ENCODE data around the gene USP5.
"Not testable (repeated sequence)": the region's sequence is repeated elsewhere in the genome, so short reads cannot be mapped to it uniquely, and the experiment has no call there.

The USP5 gene

GRCh38 chr12:6888360-6888759 lies 36.4 kb downstream of the USP5 start:
- no peak for DNase-seq (ENCODE audit: low read depth)

GRCh38 chr12:6888794-6889193 lies 36.8 kb downstream of the USP5 start:
- not testable (repeated sequence) for DNase-seq (ENCODE audit: low read depth)

GRCh38 chr12:6889775-6890573 lies 38.0 kb downstream of the USP5 start:
- not testable (repeated sequence) for DNase-seq (ENCODE audit: low read depth)

GRCh38 chr12:6890789-6891645 lies 39.1 kb downstream of the USP5 start:
- peak; percentile 98 for DNase-seq (ENCODE audit: low read depth)

DNA sequence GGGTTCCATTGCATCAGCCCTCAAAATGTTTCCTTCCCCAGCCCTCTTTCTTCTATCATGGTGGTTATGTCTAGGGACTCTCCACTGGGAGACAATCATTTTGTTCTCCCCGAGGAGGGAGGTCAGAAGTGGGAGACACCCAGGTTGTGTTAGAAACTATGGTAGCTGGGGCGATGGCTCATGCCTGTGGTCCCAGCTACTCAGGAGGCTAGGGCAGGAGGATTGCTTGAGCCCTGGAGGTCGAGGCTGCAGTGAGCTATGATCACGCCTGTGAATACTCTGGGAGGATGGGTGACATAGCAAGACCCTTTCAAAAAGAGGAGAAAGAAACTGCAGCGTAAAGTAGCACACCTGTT lies 39.7 kb downstream of the USP5 start:
- no peak for DNase-seq (ENCODE audit: low read depth)

DNA sequence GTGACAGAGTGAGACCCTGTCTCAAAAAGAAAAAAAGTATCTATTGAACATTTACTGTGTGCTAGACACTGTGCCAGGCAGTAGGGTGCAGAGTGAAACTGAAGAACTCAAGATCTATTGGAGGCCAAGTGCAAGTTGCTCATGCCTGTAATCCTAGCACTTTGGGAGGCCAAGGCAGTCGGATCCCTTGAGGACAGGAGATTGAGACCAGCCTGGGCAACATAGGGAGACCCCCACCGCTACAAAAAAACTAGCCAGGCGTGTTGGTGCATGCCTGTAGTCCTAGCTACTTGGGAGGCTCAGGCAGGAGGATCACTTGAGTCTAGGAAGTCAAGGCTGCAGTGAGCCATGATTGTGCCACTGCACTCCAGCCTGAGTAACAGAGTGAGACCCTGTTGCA lies 40.7 kb downstream of the USP5 start:
- DNase-seq (ENCODE audit: low read depth) = not testable (repeated sequence)

- no peak for DNase-seq (ENCODE audit: low read depth)
These were observed 42.4 kb downstream of the USP5 start for GRCh38 chr12:6894321-6894720.

DNA sequence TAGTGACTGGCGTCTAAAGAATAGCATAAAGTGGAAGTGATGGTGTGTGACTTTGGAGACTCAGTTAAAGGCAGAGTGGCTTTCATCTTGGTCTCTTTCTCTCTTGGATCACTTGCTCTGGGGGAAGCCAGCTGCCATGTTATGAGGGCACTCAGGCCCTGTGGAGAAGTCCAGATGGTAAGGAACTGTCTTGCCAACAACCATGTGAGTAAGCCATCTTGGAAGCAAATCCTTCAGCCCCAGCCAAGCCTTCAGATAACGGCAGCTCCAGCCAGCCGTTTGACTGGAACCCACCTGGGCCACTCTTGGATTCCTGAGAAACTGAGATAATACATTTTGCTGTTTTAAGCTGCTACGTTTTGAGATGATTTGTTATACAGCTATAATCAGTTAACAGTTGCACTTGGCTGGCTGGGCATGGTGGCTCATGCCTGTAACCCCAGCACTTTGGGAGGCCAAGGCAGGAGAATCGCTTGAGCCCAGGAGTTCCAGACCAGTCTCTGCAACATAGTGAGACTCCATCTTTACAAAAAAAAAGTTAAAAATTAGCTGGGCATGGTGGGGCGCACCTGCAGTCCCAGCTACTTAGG lies 45.0 kb downstream of the USP5 start:
- DNase-seq (ENCODE audit: low read depth) = no peak

DNA sequence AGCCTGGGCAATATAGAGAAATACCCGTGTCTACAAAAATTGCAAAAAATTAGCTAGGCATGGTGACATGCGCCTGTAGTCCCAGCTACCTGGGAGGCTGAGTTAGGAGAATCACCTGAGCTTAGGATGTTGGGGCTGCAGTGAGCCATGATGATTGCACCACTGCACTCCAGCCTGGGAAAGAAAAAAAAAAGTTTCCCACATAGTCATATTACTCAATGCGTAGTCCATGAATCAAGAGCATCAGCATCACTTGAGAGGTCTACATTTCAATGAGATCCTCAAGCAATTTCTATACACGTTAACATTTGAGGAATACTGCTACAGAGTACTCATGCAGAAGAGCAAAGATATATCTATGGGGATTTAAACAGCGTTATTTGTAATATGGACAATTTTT lies 47.5 kb downstream of the USP5 start:
- DNase-seq (ENCODE audit: low read depth) = no peak

DNA sequence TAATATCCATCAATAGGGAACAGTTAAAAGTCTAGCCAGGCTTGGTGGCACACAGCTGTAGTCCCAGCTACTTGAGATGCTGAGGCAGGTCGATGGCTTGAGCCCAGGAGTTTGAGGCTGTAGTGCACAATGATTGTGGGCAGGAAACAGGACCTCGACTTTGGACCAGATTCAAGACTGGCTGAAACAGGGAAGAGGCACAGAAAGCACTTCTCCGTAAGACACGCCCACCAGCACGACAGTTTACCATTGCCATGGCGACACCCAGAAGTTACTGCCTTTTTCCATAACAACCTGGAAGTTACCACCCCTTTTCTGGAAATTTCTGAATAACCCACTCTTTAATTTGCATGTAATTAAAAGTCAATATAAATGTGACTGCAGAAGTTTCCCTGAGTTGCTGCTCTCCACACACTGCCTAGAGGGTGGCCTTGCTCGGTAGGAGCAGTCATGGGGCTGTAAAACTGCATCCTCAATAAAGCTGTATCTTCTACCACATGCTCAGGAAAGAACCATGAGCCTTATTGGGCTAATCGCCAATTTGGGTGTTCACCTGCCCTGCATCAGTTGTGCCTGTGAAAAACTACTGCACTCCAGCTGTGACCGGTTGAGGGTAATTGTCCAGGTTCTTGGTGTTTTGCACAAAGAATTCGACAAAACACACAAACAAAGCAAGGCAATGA lies 48.0 kb downstream of the USP5 start:
- DNase-seq (ENCODE audit: low read depth) = no peak

- DNase-seq (ENCODE audit: low read depth) = no peak
These were observed 50.5 kb downstream of the USP5 start for GRCh38 chr12:6902448-6902847.

DNA sequence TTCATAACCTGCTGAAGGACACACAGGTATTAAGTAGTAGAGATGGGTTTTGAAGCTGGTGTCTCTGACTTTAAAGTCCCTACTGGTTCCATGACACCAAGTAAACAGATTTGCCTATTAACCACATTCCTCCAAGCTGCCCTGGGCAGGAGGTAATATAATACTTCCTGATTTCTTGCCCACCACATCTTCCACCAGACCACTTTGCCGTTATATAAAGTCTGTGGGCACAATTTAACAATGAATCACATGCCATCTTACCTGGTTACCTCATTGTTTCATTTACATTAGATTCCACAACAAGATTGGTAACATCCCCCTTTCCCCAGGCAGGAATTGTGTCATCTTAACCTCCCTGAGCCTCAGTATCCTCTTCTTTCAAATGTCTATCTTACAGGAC lies 51.8 kb downstream of the USP5 start:
- no peak for DNase-seq (ENCODE audit: low read depth)

DNA sequence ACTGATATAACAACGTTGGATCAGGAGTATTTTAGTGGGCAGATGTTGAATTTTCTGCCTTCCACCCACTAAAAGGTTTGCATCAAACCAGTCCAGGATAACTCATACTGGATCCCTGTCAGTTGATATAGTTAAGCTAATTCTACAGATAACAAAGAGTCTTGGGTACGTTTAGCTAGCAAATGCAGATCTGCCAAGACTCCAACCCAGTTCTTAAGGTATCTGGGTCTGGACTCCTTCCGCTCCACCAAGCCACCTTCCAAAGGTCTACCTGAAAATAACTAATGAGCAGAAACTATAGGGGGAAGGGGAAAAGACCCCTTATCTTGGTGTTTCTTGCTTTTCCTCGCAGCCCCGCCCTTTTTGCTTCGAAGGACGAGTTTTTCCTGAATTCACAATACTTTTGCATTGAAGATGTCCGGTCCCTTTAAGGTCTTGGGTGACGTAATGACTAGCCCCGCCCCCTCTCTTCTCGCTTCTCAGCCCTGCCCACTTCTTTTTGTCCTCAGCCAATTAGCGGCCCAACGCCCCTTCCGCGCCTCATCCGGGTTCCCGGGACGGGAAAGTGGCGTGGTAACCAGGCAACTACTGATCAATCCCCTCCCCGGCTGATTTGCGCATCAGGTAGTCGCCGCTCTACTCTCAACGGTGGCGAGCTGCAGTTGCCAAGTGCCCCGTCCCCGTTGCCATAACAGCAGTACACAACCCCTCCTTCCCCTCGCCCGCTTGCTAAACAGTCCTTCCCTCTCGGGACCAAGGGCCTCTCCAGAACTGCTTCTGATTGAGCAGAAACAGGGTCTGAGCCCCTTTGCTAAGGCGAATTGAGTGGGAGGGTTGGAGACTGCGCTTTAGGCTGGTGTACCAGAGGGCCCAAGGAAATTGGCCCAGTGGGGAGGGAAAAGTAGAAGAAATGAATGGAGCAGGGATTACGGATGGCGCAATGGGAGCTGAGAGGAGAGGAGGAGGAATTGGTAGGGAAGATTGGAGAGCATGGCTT lies 52.6 kb downstream of the USP5 start, which contains the start of gene LRRC23:
TSS of gene LRRC23 (plus strand) at position 543 of the 997 bp plus-strand sequence. CDS start 812 bp downstream, outside the sequence.
- DNase-seq (ENCODE audit: low read depth) = peak; percentile 94

DNA sequence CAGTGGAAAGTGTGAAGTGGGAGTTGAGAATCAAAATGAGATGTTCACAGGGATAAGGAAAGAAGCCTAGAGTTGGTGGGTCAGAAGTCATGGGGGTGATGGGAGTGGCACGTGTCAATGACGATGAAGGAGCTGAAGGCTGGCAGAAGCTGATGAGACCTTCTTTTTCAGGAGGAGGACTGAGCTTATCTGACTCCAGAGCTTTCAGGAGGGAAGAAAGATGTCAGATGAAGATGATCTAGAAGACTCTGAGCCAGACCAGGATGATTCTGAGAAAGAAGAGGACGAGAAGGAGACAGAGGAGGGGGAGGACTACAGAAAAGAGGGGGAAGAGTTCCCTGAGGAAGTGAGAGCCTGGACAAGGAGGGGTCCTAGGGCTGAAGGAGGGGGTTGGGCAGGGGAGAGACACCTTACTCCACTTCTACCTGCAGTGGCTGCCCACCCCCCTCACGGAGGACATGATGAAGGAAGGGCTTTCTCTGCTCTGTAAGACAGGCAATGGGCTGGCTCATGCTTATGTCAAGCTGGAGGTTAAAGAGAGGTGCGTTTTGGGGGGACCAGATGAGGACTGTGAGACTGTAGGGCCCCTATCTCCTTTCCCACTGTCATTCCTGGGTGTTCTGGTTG lies 53.6 kb downstream of the USP5 start:
- no peak for DNase-seq (ENCODE audit: low read depth)

DNA sequence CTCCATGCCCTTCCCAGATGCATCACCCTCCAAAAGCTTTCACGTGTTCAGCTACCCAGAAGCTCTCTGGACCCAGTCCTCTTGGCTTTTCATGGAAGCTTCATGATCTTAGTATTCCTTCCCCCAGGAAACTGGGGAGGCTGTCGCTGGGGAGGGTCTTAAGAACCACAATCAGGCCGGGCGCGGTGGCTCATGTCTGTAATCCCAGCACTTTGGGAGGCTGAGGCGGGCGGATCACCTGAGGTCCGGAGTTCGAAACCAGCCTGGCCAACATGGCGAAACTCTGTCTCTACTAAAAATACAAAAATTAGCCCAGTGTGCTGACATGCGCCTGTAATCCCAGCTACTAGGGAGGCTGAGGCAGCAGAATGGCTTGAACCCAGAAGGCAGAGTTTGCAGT lies 56.2 kb downstream of the USP5 start:
- DNase-seq (ENCODE audit: low read depth) = not testable (repeated sequence)

DNA sequence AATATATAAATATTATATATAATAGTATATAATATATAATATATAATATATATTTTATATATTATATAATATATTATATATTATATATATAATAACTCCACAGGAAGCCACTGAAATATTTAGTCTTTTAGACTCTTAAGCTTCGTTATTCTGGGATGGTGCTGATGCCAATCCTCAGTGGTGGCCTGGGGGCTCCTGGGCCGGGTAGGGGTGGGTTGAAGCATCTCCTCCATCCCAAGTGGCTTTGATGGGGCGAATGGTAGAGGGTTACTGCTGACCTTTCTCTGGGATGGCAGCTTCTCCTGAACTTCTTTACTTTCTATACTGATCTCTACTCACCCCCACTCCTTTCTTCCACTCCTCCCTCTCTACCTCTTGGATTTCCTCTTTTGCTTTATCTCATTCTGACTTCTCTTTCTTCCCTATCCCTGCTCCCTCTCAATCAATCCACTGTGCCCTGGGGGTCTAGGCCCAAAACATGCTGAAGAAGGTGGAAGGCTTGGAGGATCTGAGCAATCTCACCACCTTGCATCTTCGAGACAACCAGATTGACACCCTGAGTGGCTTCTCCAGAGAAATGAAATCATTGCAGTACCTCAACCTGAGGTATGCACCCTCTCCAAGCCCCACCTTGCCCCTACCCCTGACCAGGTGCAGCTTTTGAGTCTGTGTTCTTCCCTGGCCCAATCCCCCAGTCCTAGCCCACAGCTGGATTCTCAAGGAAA lies 57.6 kb downstream of the USP5 start:
- no peak for DNase-seq (ENCODE audit: low read depth)

DNA sequence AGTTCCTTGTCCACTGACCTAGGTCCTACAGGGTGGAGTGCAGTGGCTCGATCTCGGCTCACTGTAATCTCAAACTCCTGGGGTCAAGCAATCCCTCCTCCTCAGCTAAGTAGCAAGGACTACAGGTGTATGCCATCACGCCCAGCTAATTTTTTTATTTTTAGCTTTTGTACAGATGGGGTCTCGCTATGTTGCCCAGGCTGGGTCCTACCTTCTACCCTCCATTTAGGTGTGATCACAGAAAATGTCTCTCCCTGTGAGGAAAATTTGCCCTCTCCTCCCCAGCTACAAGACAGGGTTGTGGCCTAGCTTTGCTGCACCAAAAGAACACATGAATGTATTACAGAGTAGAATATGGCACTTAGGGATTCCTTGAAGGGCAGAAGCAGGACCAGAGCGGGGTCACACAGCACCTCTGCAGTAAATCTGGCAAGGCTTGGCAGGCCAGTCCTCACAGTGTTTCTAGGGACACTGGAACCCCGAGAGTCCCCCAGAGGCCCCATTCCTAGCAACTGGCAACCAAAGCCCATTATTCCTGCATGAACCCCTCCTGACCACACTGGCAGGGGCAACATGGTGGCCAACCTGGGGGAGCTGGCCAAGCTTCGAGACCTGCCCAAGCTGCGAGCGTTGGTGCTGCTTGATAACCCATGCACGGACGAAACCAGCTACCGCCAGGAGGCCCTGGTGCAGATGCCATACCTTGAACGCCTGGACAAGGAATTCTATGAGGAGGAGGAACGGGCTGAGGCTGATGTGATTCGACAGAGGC lies 60.4 kb downstream of the USP5 start:
- DNase-seq (ENCODE audit: low read depth) = no peak

DNA sequence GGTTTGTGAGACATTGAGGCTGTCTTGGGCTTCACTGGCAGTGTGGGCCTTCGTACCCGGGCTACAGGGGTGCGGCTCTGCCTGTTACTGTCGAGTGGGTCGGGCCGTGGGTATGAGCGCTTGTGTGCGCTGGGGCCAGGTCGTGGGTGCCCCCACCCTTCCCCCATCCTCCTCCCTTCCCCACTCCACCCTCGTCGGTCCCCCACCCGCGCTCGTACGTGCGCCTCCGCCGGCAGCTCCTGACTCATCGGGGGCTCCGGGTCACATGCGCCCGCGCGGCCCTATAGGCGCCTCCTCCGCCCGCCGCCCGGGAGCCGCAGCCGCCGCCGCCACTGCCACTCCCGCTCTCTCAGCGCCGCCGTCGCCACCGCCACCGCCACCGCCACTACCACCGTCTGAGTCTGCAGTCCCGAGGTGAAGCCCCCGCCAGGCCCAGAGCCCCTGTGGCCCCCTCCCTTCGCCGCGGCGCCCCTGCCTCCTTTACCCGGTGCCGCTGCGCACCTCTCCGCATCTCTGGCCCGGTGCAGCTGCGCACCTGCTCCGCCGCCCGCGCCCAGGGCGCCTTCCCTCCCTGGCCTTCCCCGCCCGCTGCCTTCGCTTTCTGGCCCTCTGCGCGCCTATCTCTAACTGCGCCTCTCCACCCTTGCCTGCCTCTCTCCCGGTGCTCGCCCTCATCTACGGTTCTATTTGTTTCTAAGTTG lies 62.4 kb downstream of the USP5 start, which contains the start of gene ENO2:
TSS of gene ENO2 (plus strand) at position 335 of the 701 bp plus-strand sequence. CDS start 1,253 bp downstream, outside the sequence.
- DNase-seq (ENCODE audit: low read depth) = peak; percentile 71

Data from stimulated activated CD8-positive, alpha-beta memory T cell treated with anti-CD3 and anti-CD28 coated beads, Interleukin-4, amount 100 ng/mL, for 24 hours (primary cell).